NCI-H2171 treated with DMSO at 0.1 percent for 48 hours (cell line): ENCODE results near the gene PDZD11.
"Not testable (repeated sequence)": the region's sequence is repeated elsewhere in the genome, so short reads cannot be mapped to it uniquely, and the experiment has no call there.

ENCODE experiments used
- DNase-seq: peaks from one replicate; lab custom pipeline; 2025; lab: John Stamatoyannopoulos, UW

The PDZD11 gene

GRCh38 chrX:70289793-70290770 lies at the start of gene PDZD11, which contains the start of gene KIF4A:
Gene PDZD11, minus strand, starts transcription at chrX:70289927. Its CDS starts 586 bp downstream, at chrX:70289341.
Gene KIF4A, plus strand, starts transcription at chrX:70290104. Its CDS starts 355 bp downstream, at chrX:70290459.
- peak; percentile 68 for DNase-seq

- DNase-seq, result no peak
Observed at GRCh38 chrX:70338290-70338689, 48.6 kb upstream of the PDZD11 start.

- no peak for DNase-seq
Observed at GRCh38 chrX:70336767-70337166, 47.0 kb upstream of the PDZD11 start.

GRCh38 chrX:70332600-70332999 lies 42.9 kb upstream of the PDZD11 start:
- no peak for DNase-seq

- no peak for DNase-seq
Observed at GRCh38 chrX:70331161-70331560, 41.4 kb upstream of the PDZD11 start.

GRCh38 chrX:70324326-70324725 lies 34.6 kb upstream of the PDZD11 start:
- DNase-seq, result no peak

- not testable (repeated sequence) for DNase-seq
Observed at GRCh38 chrX:70323628-70324027, 33.9 kb upstream of the PDZD11 start.

GRCh38 chrX:70322784-70323183 lies 33.1 kb upstream of the PDZD11 start:
- no peak for DNase-seq

- no peak for DNase-seq
Observed at GRCh38 chrX:70313503-70313902, 23.8 kb upstream of the PDZD11 start.

- no peak for DNase-seq
Observed at GRCh38 chrX:70301716-70302115, 12.0 kb upstream of the PDZD11 start.

- no peak for DNase-seq
Observed at GRCh38 chrX:70293621-70294020, 3.9 kb upstream of the PDZD11 start.

- DNase-seq, result no peak
Observed at GRCh38 chrX:70292788-70293187, 3.1 kb upstream of the PDZD11 start.

GRCh38 chrX:70289168-70289792 lies 447 bp downstream of the PDZD11 start:
- no peak for DNase-seq

- no peak for DNase-seq
Observed at GRCh38 chrX:70281951-70282350, 7.8 kb downstream of the PDZD11 start, which contains the start of gene RAB41. Gene RAB41, plus strand, starts transcription at chrX:70282172. Its CDS starts 46 bp downstream, at chrX:70282218.

GRCh38 chrX:70280573-70280972 lies 9.2 kb downstream of the PDZD11 start:
- no peak for DNase-seq

- no peak for DNase-seq
Observed at GRCh38 chrX:70279081-70279480, 10.6 kb downstream of the PDZD11 start.

GRCh38 chrX:70274029-70274428 lies 15.7 kb downstream of the PDZD11 start:
- not testable (repeated sequence) for DNase-seq

GRCh38 chrX:70268034-70268433 lies 21.7 kb downstream of the PDZD11 start, which contains the start of gene ARR3:
Gene ARR3, plus strand, starts transcription at chrX:70268334. Its CDS starts 1,052 bp downstream, at chrX:70269386.
- no peak for DNase-seq

- DNase-seq, result no peak
Observed at GRCh38 chrX:70264784-70265183, 24.9 kb downstream of the PDZD11 start.

- DNase-seq, result peak; percentile 1
Observed at GRCh38 chrX:70262952-70263567, 26.7 kb downstream of the PDZD11 start.

GRCh38 chrX:70260104-70260503 lies 29.6 kb downstream of the PDZD11 start, which contains the start of gene P2RY4:
Gene P2RY4, minus strand, starts transcription at chrX:70260204. Its CDS starts 580 bp downstream, at chrX:70259624.
- DNase-seq, result no peak
